Testis (tissue), 2 donors: Measurements from ENCODE around the gene CHST9.

ENCODE experiments used
- POLR2A ChIP-seq: fragments of 450-650 bp; IDR thresholded peaks from one replicate; pipeline ENCODE4 v1.6.1; 2017; ENCODE audit warnings: antibody characterized with exemption, mild to moderate bottlenecking, moderate library complexity
- TF ChIP-seq, protein P1 (sequence below), 3 experiments: fragments of 450-650 bp in 2 of 3; fragments of 200-600 bp in 1 of 3; sonication (generic) in 1 of 3; IDR thresholded peaks; one replicate each; pipeline ENCODE4 v1.5.1; 2016 to 2019; ENCODE audit warnings: antibody characterized with exemption in 3 of 3, mild to moderate bottlenecking in 2 of 3, moderate library complexity in 1 of 3

DNA sequence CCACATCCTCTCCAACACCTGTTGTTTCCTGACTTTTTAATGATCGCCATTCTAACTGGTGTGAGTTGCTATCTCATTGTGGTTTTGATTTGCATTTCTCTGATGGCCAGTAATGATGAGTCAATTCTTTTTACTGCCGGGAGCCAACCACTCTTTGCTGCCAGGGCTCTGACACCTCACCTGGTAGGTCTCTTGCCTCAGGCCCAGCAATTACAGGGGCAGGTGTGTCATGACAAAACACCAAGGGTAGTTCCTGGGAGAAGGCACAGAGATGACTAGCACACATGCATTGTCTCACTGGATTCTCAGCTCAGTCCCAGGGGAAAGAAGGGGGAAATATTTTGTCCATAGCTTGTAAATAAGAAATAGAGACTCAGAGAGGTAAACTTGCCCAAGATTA lies 122.3 kb downstream of the CHST9 start:
- TF ChIP-seq, protein P1, sequence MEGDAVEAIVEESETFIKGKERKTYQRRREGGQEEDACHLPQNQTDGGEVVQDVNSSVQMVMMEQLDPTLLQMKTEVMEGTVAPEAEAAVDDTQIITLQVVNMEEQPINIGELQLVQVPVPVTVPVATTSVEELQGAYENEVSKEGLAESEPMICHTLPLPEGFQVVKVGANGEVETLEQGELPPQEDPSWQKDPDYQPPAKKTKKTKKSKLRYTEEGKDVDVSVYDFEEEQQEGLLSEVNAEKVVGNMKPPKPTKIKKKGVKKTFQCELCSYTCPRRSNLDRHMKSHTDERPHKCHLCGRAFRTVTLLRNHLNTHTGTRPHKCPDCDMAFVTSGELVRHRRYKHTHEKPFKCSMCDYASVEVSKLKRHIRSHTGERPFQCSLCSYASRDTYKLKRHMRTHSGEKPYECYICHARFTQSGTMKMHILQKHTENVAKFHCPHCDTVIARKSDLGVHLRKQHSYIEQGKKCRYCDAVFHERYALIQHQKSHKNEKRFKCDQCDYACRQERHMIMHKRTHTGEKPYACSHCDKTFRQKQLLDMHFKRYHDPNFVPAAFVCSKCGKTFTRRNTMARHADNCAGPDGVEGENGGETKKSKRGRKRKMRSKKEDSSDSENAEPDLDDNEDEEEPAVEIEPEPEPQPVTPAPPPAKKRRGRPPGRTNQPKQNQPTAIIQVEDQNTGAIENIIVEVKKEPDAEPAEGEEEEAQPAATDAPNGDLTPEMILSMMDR (IDR thresholded peaks at IDR 0.05): no peak
- TF ChIP-seq POLR2A: no peak
